ENCODE measurements around the gene SLC6A7.

DNA sequence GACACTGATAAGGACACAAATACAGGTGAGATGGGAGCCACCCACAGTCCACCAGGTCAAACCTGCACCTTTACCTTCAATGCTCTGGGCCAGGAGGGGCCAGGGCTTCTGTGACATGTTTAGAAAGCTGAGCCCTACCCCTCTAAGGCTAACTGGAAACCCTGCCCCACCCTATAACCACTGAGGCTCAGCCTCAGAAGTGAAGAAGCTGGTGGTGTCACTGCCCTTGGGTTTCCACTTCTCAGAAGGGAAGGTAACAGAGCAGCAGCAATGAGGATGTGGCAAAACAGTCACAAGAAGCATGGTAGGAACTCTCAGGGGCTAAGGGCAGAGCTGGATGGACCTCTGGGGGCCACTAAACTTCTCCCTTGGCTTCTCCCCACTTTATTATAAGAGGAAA lies 40.2 kb upstream of the SLC6A7 start:
- TF ChIP-seq EP300 (IDR thresholded peaks at IDR 0.05) = no peak
- TF ChIP-seq, protein P1, sequence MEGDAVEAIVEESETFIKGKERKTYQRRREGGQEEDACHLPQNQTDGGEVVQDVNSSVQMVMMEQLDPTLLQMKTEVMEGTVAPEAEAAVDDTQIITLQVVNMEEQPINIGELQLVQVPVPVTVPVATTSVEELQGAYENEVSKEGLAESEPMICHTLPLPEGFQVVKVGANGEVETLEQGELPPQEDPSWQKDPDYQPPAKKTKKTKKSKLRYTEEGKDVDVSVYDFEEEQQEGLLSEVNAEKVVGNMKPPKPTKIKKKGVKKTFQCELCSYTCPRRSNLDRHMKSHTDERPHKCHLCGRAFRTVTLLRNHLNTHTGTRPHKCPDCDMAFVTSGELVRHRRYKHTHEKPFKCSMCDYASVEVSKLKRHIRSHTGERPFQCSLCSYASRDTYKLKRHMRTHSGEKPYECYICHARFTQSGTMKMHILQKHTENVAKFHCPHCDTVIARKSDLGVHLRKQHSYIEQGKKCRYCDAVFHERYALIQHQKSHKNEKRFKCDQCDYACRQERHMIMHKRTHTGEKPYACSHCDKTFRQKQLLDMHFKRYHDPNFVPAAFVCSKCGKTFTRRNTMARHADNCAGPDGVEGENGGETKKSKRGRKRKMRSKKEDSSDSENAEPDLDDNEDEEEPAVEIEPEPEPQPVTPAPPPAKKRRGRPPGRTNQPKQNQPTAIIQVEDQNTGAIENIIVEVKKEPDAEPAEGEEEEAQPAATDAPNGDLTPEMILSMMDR (IDR thresholded peaks at IDR 0.05) = no peak

Data from tibial nerve (tissue), 4 donors.